CD4-positive, alpha-beta T cell treated with Interleukin-6 at 100 ng/mL for 8 hours (primary cell): Measurements from ENCODE around the gene PRIMA1.

ENCODE experiments used
- DNase-seq: peaks from one replicate; pipeline ENCODE4 v3.0.0-alpha.2; 2020; ENCODE audit warnings: mixed read lengths, low spot score

Gene PRIMA1

DNA sequence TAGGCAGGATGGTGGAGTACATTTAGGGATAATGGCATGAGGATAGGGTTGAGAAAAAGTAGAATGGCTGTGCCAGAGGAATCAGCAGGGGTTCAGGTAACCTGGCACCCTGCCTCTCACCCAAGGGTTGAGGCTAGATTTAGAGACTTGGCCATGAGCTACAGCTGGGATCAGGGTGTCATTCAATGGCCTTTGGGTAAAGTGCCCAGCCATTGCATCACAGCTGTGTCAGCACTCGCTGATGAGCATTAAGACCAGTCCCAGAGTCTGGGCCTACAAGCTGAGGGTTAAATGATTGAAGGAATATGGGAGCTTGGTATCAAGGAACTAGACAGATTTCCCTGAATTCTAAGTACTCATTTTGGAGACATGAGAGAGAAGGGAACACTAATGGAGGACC is 113.9 kb downstream of the PRIMA1 start:
- no peak for DNase-seq

DNA sequence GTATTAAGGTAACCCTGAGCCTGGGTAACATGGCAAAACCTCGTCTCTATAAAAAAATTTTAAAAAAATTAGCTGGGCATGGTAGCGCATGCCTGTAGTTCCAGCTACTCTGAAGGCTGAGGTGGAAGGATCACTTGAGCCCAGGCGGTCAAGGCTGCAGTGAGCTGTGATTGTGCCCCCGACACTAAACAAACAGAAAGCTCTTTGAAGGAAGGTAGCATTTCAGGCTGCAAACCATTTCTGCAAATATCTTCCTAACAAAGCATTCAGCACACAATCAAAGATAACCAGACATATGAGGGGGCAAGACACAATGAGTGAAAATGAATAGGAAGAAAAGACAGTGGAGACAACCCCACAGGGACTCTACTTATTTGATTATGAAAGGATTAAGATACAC is 118.7 kb downstream of the PRIMA1 start:
- DNase-seq = no peak
